ENCODE results near the gene RNF31. TPM values are rescaled to one million over a fixed set of nuclear protein-coding genes. Genes with fewer than 3 reads are reported as not detected.

Gene RNF31
- total and polyA plus RNA-seq, 2 donors (not counting 1 experiment from before 2014, with no cell fraction given): 69.8 to 103 TPM

GRCh38 chr14:24194186-24194872 lies 47.0 kb downstream of the RNF31 start:
- peaks cover 50% of the 10 kb centered on the region for H3K4me1 Mint-ChIP-seq
- H3K9me3 ChIP-seq (ENCODE audit: control extremely low read depth in 1 of 3, control insufficient read depth in 2 of 3, insufficient read depth in 1 of 3, low read length in 2 of 3): no peaks in the 10 kb centered on the region
- CTCF ChIA-PET: interaction anchor here (0.7 to 3.5 kb wide), 6 partner anchors 13 to 114 kb away, joined by 3 to 10 read pairs (median 4); partner anchors contain the start of genes CIDEB and MDP1
- peak overlapping the region; percentile 89 for H3K4me3 Mint-ChIP-seq
- peaks cover 25 to 26% of the 10 kb centered on the region in 2 donors for H3K4me1 ChIP-seq (ENCODE audit: control insufficient read depth in 2 of 2, insufficient read depth in 2 of 2, low read length in 2 of 2)
- peak overlapping the region; percentile 97 for H3K9ac ChIP-seq (ENCODE audit: low read length)
- H4K20me1 ChIP-seq (ENCODE audit: control insufficient read depth, insufficient read depth, low read length, poor library complexity, severe bottlenecking): no peaks in the 10 kb centered on the region
- intact Hi-C loops (cut with micrococcal nuclease): loop anchor here (2.0 kb wide), 1 partner anchor 76 kb away; the partner anchor contains the start of gene RABGGTA
- no peaks in the 10 kb centered on the region for H3K27me3 ChIP-seq (replicated peaks in 1 of 4; ENCODE audit: control extremely low read depth in 1 of 4, control insufficient read depth in 3 of 4, insufficient read depth in 4 of 4, low read length in 3 of 4)
- H3K79me2 ChIP-seq (ENCODE audit: control insufficient read depth, insufficient read depth, low read length): peaks cover 60% of the 10 kb centered on the region
- H3K4me2 ChIP-seq (replicated peaks; ENCODE audit: low read depth, low read length, poor library complexity, severe bottlenecking): peak overlapping the region; percentile 91
- DNase-seq: no peak
- peak overlapping the region; percentile 17 to 99 (median 83) for H3K4me3 ChIP-seq (ENCODE audit: control extremely low read depth in 1 of 5, extremely low read depth in 1 of 5, insufficient read depth in 1 of 5, low read depth in 2 of 5, low read length in 4 of 5)
- TF ChIP-seq CTCF (IDR thresholded peaks at IDR 0.05): no peak
- TF ChIP-seq EZH2 (IDR thresholded peaks at IDR 0.05; ENCODE audit: borderline replicate concordance, insufficient read depth, low read depth, low read length, poor library complexity, severe bottlenecking): no peak
- WGBS (ENCODE audit: insufficient coverage): 95% methylated on average over 7 of the region's 7 CpGs
- ATAC-seq (ENCODE audit: low read depth): no peak
- POLR2A ChIA-PET: interaction anchor here (2.3 to 3.6 kb wide), 3 partner anchors 19 to 114 kb away, joined by 6 to 64 read pairs (median 16); partner anchors contain the start of genes CHMP4A, IRF9 and MDP1
- peak overlapping the region; percentile 88 for H2AFZ ChIP-seq (ENCODE audit: insufficient read depth, low read depth, low read length, poor library complexity, severe bottlenecking)
- peak overlapping the region; percentile 99 for H3K27ac Mint-ChIP-seq
- H3K27me3 Mint-ChIP-seq: no peaks in the 10 kb centered on the region
- H3K27ac ChIP-seq (ENCODE audit: low read length in 2 of 2): peak overlapping the region; percentile 98 to 99
- no peaks in the 10 kb centered on the region for H3K9me3 Mint-ChIP-seq (ENCODE audit: insufficient read depth)
- H3K36me3 ChIP-seq (replicated peaks in 1 of 2; ENCODE audit: control extremely low read depth in 1 of 2, control insufficient read depth in 1 of 2, extremely low read depth in 1 of 2, insufficient read depth in 2 of 2, low read length in 1 of 2): peaks cover 0 to 18% of the 10 kb centered on the region in 2 experiments

GRCh38 chr14:24194873-24195185 lies 47.5 kb downstream of the RNF31 start:
- H3K9ac ChIP-seq (ENCODE audit: low read length): peak overlapping the region; percentile 97
- H2AFZ ChIP-seq (ENCODE audit: insufficient read depth, low read depth, low read length, poor library complexity, severe bottlenecking): peak overlapping the region; percentile 88
- H3K4me2 ChIP-seq (replicated peaks; ENCODE audit: low read depth, low read length, poor library complexity, severe bottlenecking): peak overlapping the region; percentile 91
- no peaks in the 10 kb centered on the region for H3K9me3 Mint-ChIP-seq (ENCODE audit: insufficient read depth)
- H3K4me3 ChIP-seq (ENCODE audit: control extremely low read depth in 1 of 5, extremely low read depth in 1 of 5, insufficient read depth in 1 of 5, low read depth in 2 of 5, low read length in 4 of 5): peak overlapping the region; percentile 17 to 99 (median 83)
- ChIA-PET CTCF (interaction anchor here (0.7 to 3.5 kb wide), 12 partner anchors 13 to 114 kb away, joined by 3 to 21 read pairs (median 4); partner anchors contain the start of genes CHMP4A, CIDEB, IRF9 and MDP1), POLR2A (interaction anchor here (0.7 to 3.6 kb wide), 10 partner anchors 8 to 235 kb away, joined by 3 to 64 read pairs (median 9); partner anchors contain the start of genes CBLN3, CHMP4A, DCAF11 and EMC9)
- 65% methylated on average over 8 of the region's 8 CpGs for WGBS (ENCODE audit: insufficient coverage)
- peaks cover 50% of the 10 kb centered on the region for H3K4me1 Mint-ChIP-seq
- DNase-seq (no peak), ATAC-seq (ENCODE audit: low read depth) (no peak)
- H3K27me3 Mint-ChIP-seq: no peaks in the 10 kb centered on the region
- no peaks in the 10 kb centered on the region for H3K9me3 ChIP-seq (ENCODE audit: control extremely low read depth in 1 of 3, control insufficient read depth in 2 of 3, insufficient read depth in 1 of 3, low read length in 2 of 3)
- H3K79me2 ChIP-seq (ENCODE audit: control insufficient read depth, insufficient read depth, low read length): peaks cover 65% of the 10 kb centered on the region
- H3K27me3 ChIP-seq (replicated peaks in 1 of 4; ENCODE audit: control extremely low read depth in 1 of 4, control insufficient read depth in 3 of 4, insufficient read depth in 4 of 4, low read length in 3 of 4): no peaks in the 10 kb centered on the region
- peak overlapping the region; percentile 99 for H3K27ac Mint-ChIP-seq
- peak overlapping the region; percentile 98 to 99 for H3K27ac ChIP-seq (ENCODE audit: low read length in 2 of 2)
- intact Hi-C loops (cut with micrococcal nuclease): loop anchor here (1.0 to 5.0 kb wide), 9 partner anchors 18 to 181 kb away; partner anchors contain the start of genes CHMP4A, DHRS1, EMC9 and GMPR2
- H4K20me1 ChIP-seq (ENCODE audit: control insufficient read depth, insufficient read depth, low read length, poor library complexity, severe bottlenecking): no peaks in the 10 kb centered on the region
- peaks cover 0 to 19% of the 10 kb centered on the region in 2 experiments for H3K36me3 ChIP-seq (replicated peaks in 1 of 2; ENCODE audit: control extremely low read depth in 1 of 2, control insufficient read depth in 1 of 2, extremely low read depth in 1 of 2, insufficient read depth in 2 of 2, low read length in 1 of 2)
- peak overlapping the region; percentile 89 for H3K4me3 Mint-ChIP-seq
- H3K4me1 ChIP-seq (ENCODE audit: control insufficient read depth in 2 of 2, insufficient read depth in 2 of 2, low read length in 2 of 2): peaks cover 25 to 26% of the 10 kb centered on the region in 2 donors
- no peak for TF ChIP-seq CTCF (IDR thresholded peaks at IDR 0.05)
- no peak for TF ChIP-seq EZH2 (IDR thresholded peaks at IDR 0.05; ENCODE audit: borderline replicate concordance, insufficient read depth, low read depth, low read length, poor library complexity, severe bottlenecking)
